Esophagus muscularis mucosa (tissue), 3 donors: Measurements from ENCODE around the gene KIF16B.

ENCODE experiments used
- CTCF ChIP-seq, 3 experiments: fragments of 200-600 bp in 2 of 3; fragments of 450-650 bp in 1 of 3; sonication (generic) in 2 of 3; IDR thresholded peaks; one replicate each; pipeline ENCODE4 v1.5.1; 2017 to 2019; ENCODE audit warnings: antibody characterized with exemption in 3 of 3, mild to moderate bottlenecking in 2 of 3, moderate library complexity in 1 of 3
- POLR2AphosphoS5 ChIP-seq, 2 donors: sonication (generic); formaldehyde crosslinking; IDR thresholded peaks; one replicate each; pipeline ENCODE4 v1.6.1; 2017; ENCODE audit warnings: antibody characterized with exemption in 2 of 2

- TF ChIP-seq CTCF (IDR thresholded peaks at IDR 0.05), result no peak
- TF ChIP-seq POLR2AphosphoS5 (IDR thresholded peaks at IDR 0.05), result no peak
Observed at GRCh38 chr20:16498526-16499253, 74.6 kb downstream of the KIF16B start.
